ENCODE results near the gene FA2H. TPM values are rescaled to one million over a fixed set of nuclear protein-coding genes. Genes with fewer than 3 reads are reported as not detected.

The FA2H gene
- total and polyA plus RNA-seq, 2 of the 13 experiments (the other 11 are each of a cell fraction or from before 2014, with no cell fraction given): 0.20 TPM; not detected in 1

DNA sequence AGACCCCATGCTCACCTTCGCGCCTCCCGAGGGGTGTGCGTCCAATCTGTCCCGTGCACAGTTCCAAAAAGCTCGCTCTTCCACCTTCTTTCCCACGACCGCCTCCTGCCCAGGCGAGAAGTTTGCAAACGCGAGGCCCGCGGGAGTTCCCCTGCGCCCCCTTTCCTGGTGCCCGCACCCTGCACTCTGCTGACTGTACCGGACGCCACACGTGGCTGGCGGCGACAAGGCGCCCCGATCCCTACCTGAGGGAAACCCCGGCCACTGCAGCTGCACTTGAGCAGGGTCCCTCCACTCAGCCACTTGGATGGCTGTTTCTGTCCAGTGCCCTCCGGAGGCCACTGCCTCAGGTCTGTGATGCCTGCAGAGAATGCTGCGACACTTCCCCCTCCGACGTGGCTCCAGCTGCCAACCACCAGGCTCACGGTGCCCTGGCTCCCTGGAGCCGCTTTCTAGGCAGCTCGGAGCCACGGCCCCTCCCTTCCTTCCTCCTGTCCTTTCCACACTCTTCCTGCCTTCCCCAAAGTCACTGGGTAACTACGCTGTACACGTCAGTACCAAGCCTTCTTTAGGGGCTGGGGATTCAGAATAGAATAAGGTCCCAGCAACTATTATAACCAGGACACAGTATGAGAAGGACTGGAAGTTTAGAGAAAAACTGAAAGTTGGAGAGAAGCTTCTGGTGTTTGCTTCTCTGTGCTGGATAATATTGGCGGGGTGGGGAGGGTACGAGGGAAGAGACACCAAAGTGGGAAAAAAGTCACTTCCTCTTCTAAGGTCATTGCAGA, 74.0 kb downstream of the FA2H start, which contains the start of gene MLKL (continued):
- TF ChIP-seq, protein P1, sequence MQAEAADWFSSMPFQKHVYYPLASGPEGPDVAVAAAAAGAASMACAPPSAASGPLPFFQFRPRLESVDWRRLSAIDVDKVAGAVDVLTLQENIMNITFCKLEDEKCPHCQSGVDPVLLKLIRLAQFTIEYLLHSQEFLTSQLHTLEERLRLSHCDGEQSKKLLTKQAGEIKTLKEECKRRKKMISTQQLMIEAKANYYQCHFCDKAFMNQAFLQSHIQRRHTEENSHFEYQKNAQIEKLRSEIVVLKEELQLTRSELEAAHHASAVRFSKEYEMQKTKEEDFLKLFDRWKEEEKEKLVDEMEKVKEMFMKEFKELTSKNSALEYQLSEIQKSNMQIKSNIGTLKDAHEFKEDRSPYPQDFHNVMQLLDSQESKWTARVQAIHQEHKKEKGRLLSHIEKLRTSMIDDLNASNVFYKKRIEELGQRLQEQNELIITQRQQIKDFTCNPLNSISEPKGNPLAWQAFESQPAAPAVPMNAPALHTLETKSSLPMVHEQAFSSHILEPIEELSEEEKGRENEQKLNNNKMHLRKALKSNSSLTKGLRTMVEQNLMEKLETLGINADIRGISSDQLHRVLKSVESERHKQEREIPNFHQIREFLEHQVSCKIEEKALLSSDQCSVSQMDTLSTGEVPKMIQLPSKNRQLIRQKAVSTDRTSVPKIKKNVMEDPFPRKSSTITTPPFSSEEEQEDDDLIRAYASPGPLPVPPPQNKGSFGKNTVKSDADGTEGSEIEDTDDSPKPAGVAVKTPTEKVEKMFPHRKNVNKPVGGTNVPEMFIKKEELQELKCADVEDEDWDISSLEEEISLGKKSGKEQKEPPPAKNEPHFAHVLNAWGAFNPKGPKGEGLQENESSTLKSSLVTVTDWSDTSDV (CRISPR knock-in tag; IDR thresholded peaks at IDR 0.05): no peak; the same call in 1 of the 2 replicates
- peak; percentile 31; the same call in 1 of the 2 replicates for TF ChIP-seq ZBTB20 (CRISPR knock-in tag; IDR thresholded peaks at IDR 0.05; ENCODE audit: borderline replicate concordance, low read depth)
- no peak for TF ChIP-seq SETDB1 (CRISPR knock-in tag; IDR thresholded peaks at IDR 0.05; ENCODE audit: borderline replicate concordance)
- no peak for TF ChIP-seq ZNF17 (CRISPR knock-in tag; IDR thresholded peaks at IDR 0.05)
- TF ChIP-seq ZSCAN31 (CRISPR knock-in tag; IDR thresholded peaks at IDR 0.05; ENCODE audit: low read depth): peak; percentile 47; the same call in 1 of the 2 replicates
- TF ChIP-seq GTF2F1 (IDR thresholded peaks at IDR 0.05; ENCODE audit: low read length): no peak
- TF ChIP-seq HNF4A (CRISPR knock-in tag; IDR thresholded peaks at IDR 0.05): 0 out of 2 replicates have a peak, but pooled peaks have one; percentile 40
- TF ChIP-seq, protein P2, sequence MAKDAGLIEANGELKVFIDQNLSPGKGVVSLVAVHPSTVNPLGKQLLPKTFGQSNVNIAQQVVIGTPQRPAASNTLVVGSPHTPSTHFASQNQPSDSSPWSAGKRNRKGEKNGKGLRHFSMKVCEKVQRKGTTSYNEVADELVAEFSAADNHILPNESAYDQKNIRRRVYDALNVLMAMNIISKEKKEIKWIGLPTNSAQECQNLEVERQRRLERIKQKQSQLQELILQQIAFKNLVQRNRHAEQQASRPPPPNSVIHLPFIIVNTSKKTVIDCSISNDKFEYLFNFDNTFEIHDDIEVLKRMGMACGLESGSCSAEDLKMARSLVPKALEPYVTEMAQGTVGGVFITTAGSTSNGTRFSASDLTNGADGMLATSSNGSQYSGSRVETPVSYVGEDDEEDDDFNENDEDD (CRISPR knock-in tag; IDR thresholded peaks at IDR 0.05; ENCODE audit: borderline replicate concordance): peak; percentile 67; the same call in 1 of the 2 replicates
- no peak for TF ChIP-seq ATM (IDR thresholded peaks at IDR 0.05; ENCODE audit: borderline replicate concordance)
- TF ChIP-seq MYNN (CRISPR knock-in tag; IDR thresholded peaks at IDR 0.05; ENCODE audit: low read depth): no peak
- TF ChIP-seq ZNF567 (CRISPR knock-in tag; IDR thresholded peaks at IDR 0.05; ENCODE audit: borderline replicate concordance): peak; percentile 89; the same call in 1 of the 2 replicates
- peak; percentile 84; the same call in 1 of the 2 replicates for TF ChIP-seq SIN3A (IDR thresholded peaks at IDR 0.05; ENCODE audit: borderline replicate concordance, low read depth, low read length)
- no peak for TF ChIP-seq EZH2 (conservative IDR thresholded peaks at IDR 0.05; ENCODE audit: low read depth, low read length)
- TF ChIP-seq, protein P3, sequence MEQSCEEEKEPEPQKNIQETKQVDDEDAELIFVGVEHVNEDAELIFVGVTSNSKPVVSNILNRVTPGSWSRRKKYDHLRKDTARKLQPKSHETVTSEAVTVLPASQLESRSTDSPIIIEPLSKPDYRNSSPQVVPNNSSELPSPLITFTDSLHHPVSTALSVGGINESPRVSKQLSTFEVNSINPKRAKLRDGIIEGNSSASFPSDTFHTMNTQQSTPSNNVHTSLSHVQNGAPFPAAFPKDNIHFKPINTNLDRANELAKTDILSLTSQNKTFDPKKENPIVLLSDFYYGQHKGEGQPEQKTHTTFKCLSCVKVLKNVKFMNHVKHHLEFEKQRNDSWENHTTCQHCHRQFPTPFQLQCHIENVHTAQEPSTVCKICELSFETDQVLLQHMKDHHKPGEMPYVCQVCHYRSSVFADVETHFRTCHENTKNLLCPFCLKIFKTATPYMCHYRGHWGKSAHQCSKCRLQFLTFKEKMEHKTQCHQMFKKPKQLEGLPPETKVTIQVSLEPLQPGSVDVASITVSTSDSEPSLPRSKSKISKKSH (CRISPR knock-in tag; IDR thresholded peaks at IDR 0.05; ENCODE audit: borderline replicate concordance): peak; percentile 97
- TF ChIP-seq FOXC1 (CRISPR knock-in tag; IDR thresholded peaks at IDR 0.05; ENCODE audit: borderline replicate concordance): peak; percentile 93
- TF ChIP-seq, protein P4, sequence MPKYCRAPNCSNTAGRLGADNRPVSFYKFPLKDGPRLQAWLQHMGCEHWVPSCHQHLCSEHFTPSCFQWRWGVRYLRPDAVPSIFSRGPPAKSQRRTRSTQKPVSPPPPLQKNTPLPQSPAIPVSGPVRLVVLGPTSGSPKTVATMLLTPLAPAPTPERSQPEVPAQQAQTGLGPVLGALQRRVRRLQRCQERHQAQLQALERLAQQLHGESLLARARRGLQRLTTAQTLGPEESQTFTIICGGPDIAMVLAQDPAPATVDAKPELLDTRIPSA (CRISPR knock-in tag; IDR thresholded peaks at IDR 0.05; ENCODE audit: borderline replicate concordance): no peak
- TF ChIP-seq, protein P5, sequence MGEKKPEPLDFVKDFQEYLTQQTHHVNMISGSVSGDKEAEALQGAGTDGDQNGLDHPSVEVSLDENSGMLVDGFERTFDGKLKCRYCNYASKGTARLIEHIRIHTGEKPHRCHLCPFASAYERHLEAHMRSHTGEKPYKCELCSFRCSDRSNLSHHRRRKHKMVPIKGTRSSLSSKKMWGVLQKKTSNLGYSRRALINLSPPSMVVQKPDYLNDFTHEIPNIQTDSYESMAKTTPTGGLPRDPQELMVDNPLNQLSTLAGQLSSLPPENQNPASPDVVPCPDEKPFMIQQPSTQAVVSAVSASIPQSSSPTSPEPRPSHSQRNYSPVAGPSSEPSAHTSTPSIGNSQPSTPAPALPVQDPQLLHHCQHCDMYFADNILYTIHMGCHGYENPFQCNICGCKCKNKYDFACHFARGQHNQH (CRISPR knock-in tag; IDR thresholded peaks at IDR 0.05): peak; percentile 70
- peak; percentile 95; the same call in 1 of the 2 replicates for TF ChIP-seq MTA1 (CRISPR knock-in tag; IDR thresholded peaks at IDR 0.05; ENCODE audit: borderline replicate concordance)
- TF ChIP-seq FOXM1 (CRISPR knock-in tag; IDR thresholded peaks at IDR 0.05): no peak
- no peak for TF ChIP-seq MED13 (CRISPR knock-in tag; IDR thresholded peaks at IDR 0.05)
- TF ChIP-seq FOXK1 (CRISPR knock-in tag; IDR thresholded peaks at IDR 0.05; ENCODE audit: borderline replicate concordance, low read depth): peak; percentile 53; the same call in 1 of the 2 replicates
- peak; percentile 78; the same call in 1 of the 2 replicates for TF ChIP-seq EEA1 (CRISPR knock-in tag; IDR thresholded peaks at IDR 0.05; ENCODE audit: borderline replicate concordance)
